Femur (tissue), 1 donor: Measurements from ENCODE around the gene CEACAM16.

ENCODE experiments used
- DNase-seq: peaks from one replicate; pipeline ENCODE4 v3.0.0-alpha.2; 2017

Gene CEACAM16

DNA sequence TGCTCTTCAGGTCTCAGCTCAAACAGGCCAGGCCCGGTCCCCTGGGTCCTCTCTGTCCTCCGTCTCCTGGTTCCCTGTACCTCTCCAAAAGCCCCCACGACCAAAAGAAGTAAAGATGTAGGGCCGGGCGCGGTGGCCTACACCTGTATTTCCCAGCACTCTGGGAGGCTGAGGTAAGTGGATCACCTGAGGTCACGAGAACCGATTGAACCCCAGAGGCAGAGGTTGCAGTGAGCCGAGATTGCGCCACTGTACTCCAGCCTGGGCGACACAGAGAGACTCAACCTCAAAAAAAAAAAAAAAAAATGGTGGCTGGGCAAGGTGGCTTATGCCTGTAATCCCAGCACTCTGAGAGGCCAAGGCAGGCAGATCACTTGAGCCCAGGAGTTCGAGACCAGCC lies 27.5 kb downstream of the CEACAM16 start:
- DNase-seq = no peak

GRCh38 chr19:44728178-44728577 lies 29.2 kb downstream of the CEACAM16 start:
- no peak for DNase-seq

GRCh38 chr19:44729516-44730033 lies 30.6 kb downstream of the CEACAM16 start:
- DNase-seq = no peak

DNA sequence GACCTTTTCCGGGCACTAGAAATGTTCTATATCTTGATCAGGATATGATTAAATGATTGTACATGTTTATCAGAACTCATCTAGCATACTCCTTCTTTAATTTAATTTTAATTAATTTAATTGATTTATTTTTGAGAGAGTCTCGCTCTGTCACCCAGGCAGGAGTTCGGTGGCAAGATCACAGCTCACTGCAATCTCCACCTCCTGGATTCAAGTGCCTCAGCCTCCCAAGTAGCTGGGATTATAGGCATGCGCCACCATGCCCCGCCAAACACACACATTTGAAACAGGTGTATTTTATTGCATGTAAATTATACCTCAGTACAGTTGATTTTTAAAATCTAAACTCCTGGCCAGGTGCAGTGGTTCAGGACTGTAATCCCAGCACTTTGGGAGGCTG lies 32.1 kb downstream of the CEACAM16 start:
- no peak for DNase-seq

DNA sequence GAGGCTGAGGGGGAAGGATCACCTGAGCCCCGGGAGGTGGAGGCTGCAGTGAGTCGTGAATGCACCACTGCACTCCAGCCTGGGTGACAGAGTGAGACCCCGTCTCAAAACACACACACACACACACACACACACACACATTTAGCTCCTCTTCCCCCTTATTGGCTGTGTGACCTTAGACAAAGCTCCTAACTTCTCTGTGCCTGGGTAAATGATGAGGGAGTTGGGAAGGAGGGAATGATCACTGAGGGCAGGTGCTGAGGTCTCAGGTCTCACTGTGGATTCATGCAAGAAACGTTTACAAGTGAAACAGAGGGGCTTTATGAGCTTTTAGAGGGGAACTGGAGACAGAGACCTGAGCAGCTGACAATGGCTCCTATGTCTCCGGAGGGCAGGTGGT lies 32.7 kb downstream of the CEACAM16 start:
- DNase-seq = no peak

DNA sequence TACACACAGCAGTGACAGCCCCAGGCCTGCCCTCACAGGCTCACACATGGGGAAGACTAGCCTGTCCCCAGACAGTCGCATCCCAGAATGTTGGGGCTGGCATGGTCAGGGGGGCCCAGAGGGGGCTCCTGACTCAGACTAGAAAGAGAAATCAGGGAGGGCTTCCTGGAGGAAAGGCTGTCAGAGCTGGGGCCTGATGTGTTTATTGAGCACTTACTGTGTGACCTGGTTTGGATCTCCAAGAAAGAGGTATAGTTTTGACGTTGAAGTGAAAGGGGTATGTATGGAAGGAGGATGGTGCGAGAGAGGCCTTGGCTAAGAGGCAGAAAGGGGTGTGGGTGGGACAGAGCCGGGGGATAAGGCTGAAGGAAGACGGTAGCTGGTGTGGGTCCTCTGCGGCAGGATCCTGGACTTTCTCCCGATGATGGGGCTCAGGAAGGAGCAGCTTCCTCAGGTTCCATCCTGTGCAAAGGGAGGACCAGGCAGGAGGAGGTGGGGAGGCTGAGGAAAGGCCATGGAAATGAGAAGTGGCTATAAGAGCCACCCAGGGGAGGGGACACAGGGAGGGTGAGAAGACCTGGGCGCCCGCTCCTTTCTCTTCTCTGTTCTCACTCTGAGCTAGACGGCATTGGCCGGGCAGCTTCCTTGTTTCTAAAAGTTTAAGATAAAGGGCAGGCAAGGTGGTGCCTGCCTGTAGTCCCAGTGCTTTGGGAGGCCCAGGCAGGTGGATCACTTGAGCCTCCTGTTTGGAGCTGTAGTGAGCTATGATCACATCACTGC lies 33.5 kb downstream of the CEACAM16 start:
- DNase-seq = no peak

DNA sequence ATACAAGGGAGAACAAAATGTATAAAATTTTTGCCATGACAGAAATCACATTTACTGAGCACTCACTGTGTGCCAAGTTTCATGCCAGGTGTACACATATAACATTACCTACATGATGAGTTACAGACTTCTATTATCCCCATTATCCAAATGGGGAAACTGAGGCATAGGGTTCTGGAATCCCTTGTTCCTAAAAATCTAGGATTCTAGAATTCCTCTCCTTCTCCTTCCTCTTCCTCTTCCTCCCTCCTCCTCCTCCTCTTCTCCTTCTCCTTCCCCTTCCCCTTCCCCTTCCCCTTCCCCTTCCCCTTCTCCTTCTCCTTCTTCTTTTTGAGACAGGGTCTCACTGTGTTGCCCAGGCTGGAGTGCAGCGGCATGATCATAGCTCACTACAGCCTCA lies 35.4 kb downstream of the CEACAM16 start:
- DNase-seq = no peak

DNA sequence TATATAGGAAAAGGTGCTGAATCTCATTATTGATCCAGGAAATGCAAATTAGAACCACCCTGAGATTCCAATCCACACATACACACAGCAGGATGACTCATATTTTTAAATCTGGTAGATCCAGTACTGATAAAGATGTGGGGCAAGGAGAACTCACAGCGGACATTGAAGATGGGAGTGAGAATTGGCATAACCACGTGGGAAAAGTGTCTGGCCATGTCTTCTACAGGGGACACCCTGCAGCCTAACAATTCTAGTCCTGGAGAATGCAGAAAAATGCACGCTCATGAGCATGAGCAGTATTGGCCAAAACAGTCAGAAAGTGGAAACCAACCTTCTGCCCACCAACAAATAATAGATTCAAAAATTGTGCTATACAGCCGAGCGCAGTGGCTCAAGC lies 36.1 kb downstream of the CEACAM16 start:
- no peak for DNase-seq

DNA sequence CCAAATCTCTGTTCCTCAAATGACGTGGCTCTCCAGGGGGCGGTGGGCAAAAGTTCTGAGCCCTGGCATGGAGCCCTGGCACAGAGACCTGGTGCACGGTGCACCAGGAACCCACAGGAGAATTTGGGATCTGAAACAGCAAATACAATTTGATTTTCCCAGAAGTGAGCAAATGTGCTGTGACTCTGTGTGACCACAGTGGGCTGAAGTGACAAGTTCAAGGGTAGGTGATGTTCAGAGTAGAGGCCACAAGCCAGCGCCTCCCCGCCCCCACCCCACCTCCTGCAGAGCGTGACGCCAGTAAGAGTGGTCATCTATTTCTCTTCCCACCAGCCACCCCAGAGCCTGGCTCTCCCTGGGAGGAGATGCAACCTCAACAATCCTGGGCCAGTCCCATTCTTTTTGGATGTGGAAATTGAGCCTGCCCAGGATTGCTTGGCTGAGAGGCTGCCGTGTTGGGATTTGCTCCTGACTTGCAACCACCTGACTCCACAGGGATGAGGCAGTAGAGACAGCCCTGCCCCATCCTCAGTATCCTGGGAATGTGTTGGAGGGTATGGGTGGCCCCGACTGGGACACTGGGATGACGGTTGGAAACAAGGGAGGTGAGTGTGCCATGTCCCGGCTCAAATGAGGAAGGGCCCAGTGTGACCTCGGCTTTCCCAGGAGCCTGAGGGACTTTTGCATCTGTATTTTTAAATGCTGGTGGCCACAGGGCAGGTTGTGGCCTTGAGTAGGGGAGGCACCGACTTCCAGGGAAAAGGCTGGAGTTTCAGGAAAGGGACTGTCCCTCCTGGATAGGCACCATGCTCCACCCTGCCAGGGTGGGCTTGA lies 38.5 kb downstream of the CEACAM16 start:
- DNase-seq = no peak

DNA sequence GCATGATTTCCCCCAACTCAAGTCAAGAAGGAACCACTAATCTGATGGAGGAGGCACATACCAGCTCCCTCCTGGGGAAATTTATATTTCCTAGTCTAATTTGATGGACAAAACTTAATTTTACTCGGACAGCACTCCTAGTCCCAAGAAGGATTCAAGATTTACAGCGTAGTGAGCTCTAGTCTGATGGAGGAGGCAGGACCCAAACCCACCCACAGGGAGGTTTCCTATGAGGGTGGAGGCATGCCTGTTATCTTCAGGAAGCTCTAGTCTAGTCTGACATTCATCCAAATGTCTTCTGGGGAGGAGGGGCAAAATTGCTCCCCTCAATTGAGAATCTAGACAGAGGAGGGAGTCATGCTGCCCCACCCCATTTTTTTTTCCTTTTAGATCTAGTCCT lies 39.2 kb downstream of the CEACAM16 start:
- no peak for DNase-seq

- DNase-seq = no peak
Observed at GRCh38 chr19:44738603-44739558, 39.9 kb downstream of the CEACAM16 start.

GRCh38 chr19:44740351-44740824 lies 41.4 kb downstream of the CEACAM16 start:
- no peak for DNase-seq

- no peak for DNase-seq
Observed at GRCh38 chr19:44741258-44741731, 42.3 kb downstream of the CEACAM16 start.

GRCh38 chr19:44741841-44742329 lies 42.9 kb downstream of the CEACAM16 start:
- peak; percentile 97 for DNase-seq

- no peak for DNase-seq
Observed at GRCh38 chr19:44742330-44743061, 43.5 kb downstream of the CEACAM16 start.

- peak; percentile 29 for DNase-seq
Observed at GRCh38 chr19:44744871-44745332, 46.0 kb downstream of the CEACAM16 start.

DNA sequence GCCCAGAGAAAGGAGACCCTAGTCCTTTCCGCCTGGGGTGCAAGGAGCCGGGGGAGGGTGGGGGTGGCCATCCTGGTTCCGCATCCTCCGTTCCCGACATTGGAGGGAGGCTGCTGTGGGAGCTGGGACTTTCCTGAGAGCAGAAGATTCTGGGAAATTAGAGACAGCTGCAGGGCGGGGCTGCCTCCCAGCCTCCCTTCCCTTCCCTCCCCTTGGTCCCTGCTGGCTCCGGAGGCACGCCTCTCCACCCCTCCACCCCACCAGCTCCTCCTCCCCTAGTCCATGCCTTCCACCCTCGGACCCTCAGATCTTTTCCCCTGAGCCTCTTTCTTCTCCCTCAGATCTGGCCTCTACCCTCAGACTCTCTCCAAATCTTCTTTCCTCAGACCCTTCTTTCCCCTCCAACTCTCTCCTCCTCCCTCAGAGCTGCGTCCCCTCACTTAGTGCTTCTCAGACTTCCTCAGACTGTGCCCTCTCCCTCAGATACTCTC lies 46.4 kb downstream of the CEACAM16 start:
- DNase-seq = peak; percentile 90

DNA sequence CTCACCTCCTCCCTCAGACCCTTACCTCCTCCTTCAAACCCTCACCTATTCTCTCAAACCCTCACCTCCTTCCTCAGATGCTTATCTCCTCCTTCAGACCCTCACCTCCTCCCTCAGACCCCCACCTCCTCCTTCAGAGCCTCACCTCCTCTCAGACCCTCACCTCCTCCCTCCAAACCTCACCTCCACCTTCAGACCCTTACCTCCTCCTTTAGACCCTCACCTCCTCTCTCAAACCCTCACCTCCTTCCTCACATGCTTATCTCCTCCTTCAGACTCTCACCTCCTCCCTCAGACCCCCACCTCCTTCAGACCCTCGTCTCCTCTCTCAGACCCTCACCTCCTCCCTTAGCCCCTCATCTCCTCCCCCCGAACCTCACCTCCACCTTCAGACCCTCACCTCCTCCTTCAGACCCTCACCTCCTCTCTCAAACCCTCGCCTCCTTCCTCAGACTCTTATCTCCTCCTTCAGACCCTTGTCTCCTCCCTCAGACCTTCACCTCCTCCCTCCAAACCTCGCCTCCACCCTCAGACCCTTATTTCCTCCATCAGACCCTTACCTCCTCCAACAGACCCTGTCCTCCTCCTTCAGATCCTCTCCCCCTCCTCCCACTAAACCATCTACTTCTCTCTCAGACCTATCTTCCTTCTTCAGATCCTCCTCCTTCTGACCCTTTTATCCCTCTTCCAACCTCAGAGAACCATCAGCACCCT lies 47.1 kb downstream of the CEACAM16 start:
- no peak for DNase-seq

DNA sequence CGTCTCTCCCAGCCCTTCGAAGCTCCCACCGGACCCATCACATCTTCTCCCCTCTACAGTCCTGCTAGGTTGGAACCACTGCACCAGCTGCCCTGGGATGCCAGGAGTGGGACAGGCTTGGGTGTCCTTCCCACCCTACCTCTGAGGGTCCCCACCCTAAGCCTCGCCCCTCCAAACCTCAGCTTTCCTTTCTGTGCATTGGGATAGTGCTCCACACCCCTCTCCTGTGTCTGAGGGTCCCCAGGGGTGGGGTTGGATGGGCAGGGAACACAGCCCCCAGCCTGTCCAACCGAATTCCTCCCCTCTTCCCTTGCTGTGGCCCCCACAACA lies 47.6 kb downstream of the CEACAM16 start:
- no peak for DNase-seq

- peak; percentile 94 for DNase-seq
Observed at GRCh38 chr19:44746946-44747738, 48.2 kb downstream of the CEACAM16 start.
